Cardiac fibroblast (primary cell): ENCODE results near the gene GPR180.

Source experiments
- DNase-seq, 2 donors: peaks; one replicate each; pipeline versions ENCODE4 v3.0.0 to v3.0.0-alpha.2; 2010; ENCODE audit warnings: low read depth in 2 of 2
- H3K4me3 ChIP-seq, 2 donors: replicated peaks in 1 of 2; 1 replicate in 1 of 2; 2 replicates in 1 of 2; pipeline ENCODE4 v1.5.1; 2011; ENCODE audit warnings: low read depth in 2 of 2, low read length in 2 of 2, mild to moderate bottlenecking in 2 of 2, moderate library complexity in 1 of 2
- CTCF ChIP-seq: IDR thresholded peaks from one replicate; pipeline ENCODE4 v1.5.1; 2011; ENCODE audit warnings: low read depth, mild to moderate bottlenecking, low read length, inconsistent platforms

GPR180 gene

GRCh38 chr13:94579063-94579462, 22.6 kb upstream of the GPR180 start:
- no peak for TF ChIP-seq CTCF
- no peak for DNase-seq
- H3K4me3 ChIP-seq = no peak overlapping the region

GRCh38 chr13:94583926-94584325, 17.7 kb upstream of the GPR180 start:
- H3K4me3 ChIP-seq = no peak overlapping the region
- peak; percentile 18 to 46 for DNase-seq
- no peak for TF ChIP-seq CTCF

GRCh38 chr13:94585543-94586101, 16.0 kb upstream of the GPR180 start:
- no peak for DNase-seq
- no peak for TF ChIP-seq CTCF
- no peak overlapping the region for H3K4me3 ChIP-seq

GRCh38 chr13:94586371-94586770, 15.3 kb upstream of the GPR180 start:
- TF ChIP-seq CTCF = no peak
- no peak for DNase-seq
- H3K4me3 ChIP-seq = no peak overlapping the region

- no peak for TF ChIP-seq CTCF
These were observed 13.1 kb upstream of the GPR180 start for GRCh38 chr13:94588541-94588940.

GRCh38 chr13:94590744-94591143, 10.9 kb upstream of the GPR180 start:
- no peak for DNase-seq
- H3K4me3 ChIP-seq = no peak overlapping the region
- TF ChIP-seq CTCF = no peak

More at GRCh38 chr13:94588541-94588940, 13.1 kb upstream of the GPR180 start:
- no peak for DNase-seq
- H3K4me3 ChIP-seq = no peak overlapping the region
